K562 (cell line): Measurements from ENCODE around the gene ARHGAP42. TPM values are rescaled to one million over a fixed set of nuclear protein-coding genes. Genes with fewer than 3 reads are reported as not detected.
A peak's percentile ranks its signal among the peaks of the same experiment; 100 is the strongest.

ENCODE experiments used
- ATAC-seq: fragments of 200-7000 bp; cut with Tn5 transposase; 3 replicates; pipeline ENCODE4 v1.9.1; 2020; ENCODE audit warnings: moderate library complexity
- BruUV-seq: library from RNA; stranded (reverse); fragments of 400-500 nt; replicated peaks from 2 replicates; lab custom pipeline; 2021; lab: Mats Ljungman, UMichigan
- CTCF ChIA-PET: fragments of 300-600 bp; formaldehyde crosslinking; extraction: SDS; loops from one replicate; lab custom pipeline; 2021; ENCODE audit warnings: low intra/inter-chr PET ratio; lab: Yijun Ruan, JAX
- POLR2A ChIA-PET: fragments of 300-600, 350-650 bp; sonication (Branson Sonifier 250); formaldehyde crosslinking; extraction: SDS; loops from one replicate; lab custom pipeline; 2021; ENCODE audit warnings: antibody characterized with exemption, inconsistent platforms; lab: Yijun Ruan, JAX
- DNase-seq, 4 experiments: peaks; one replicate each; pipeline versions ENCODE4 v3.0.0 to v3.0.0-alpha.2; 2011 to 2018; ENCODE audit warnings: low spot score in 3 of 4, mixed read lengths in 3 of 4; ENCODE audit errors: extremely low read depth in 1 of 4
- FAIRE-seq: peaks from 2 replicates; lab custom pipeline; 2011; peaks lifted over from hg19 to GRCh38; lab: Jason Lieb, UNC
- H2AFZ ChIP-seq: 2 replicates; pipeline ENCODE4 v1.6.0; 2011; ENCODE audit warnings: low read depth, low read length, control low read depth, inconsistent platforms
- H3K27ac ChIP-seq: fragments of 200-600 bp; 3 replicates; pipeline ENCODE4 v1.8.0; 2011; ENCODE audit warnings: low read depth, mild to moderate bottlenecking, control low read depth, inconsistent platforms, low read length, moderate library complexity, mixed read lengths; ENCODE audit errors: extremely low read depth
- H3K27me3 ChIP-seq, 2 experiments: fragments of 300-600 bp in 1 of 2; 2 replicates in 1 of 2; 3 replicates in 1 of 2; pipeline versions ENCODE4 v1.6.0 to v1.8.0; 2011; ENCODE audit warnings: inconsistent platforms in 2 of 2, low read length in 2 of 2, mild to moderate bottlenecking in 1 of 2, mixed read lengths in 1 of 2, moderate library complexity in 1 of 2; ENCODE audit not compliant: control insufficient read depth in 2 of 2, insufficient read depth in 2 of 2
- H3K36me3 ChIP-seq: fragments of 300-600 bp; 3 replicates; pipeline ENCODE4 v1.8.0; 2011; ENCODE audit warnings: mild to moderate bottlenecking, low read length, inconsistent platforms; ENCODE audit not compliant: control insufficient read depth, insufficient read depth
- H3K4me1 ChIP-seq, 2 experiments: fragments of 200-600 bp in 1 of 2; replicated peaks in 1 of 2; 2 replicates in 1 of 2; 3 replicates in 1 of 2; pipeline versions ENCODE4 v1.5.1 to v1.8.0; 2011; ENCODE audit warnings: inconsistent platforms in 2 of 2, low read length in 2 of 2, mild to moderate bottlenecking in 1 of 2, mixed read lengths in 1 of 2, moderate library complexity in 1 of 2; ENCODE audit not compliant: control insufficient read depth in 2 of 2, insufficient read depth in 2 of 2
- H3K4me2 ChIP-seq: 2 replicates; pipeline ENCODE4 v1.6.1; 2011; ENCODE audit warnings: low read length, control low read depth, inconsistent platforms, mixed read lengths; ENCODE audit not compliant: insufficient read depth
- H3K4me3 ChIP-seq: fragments of 200-600 bp; sonication (generic), shearing (Covaris generic); 2 replicates; pipeline ENCODE4 v1.5.1; 2016; ENCODE audit warnings: control low read depth, inconsistent platforms
- H3K79me2 ChIP-seq: fragments of 200-600 bp; 3 replicates; pipeline ENCODE4 v1.8.0; 2011; ENCODE audit warnings: low read length, inconsistent platforms; ENCODE audit not compliant: control insufficient read depth, insufficient read depth
- H3K9ac ChIP-seq, 2 experiments: 2 replicates each; pipeline versions ENCODE4 v1.6.0 to v1.6.1; 2011; ENCODE audit warnings: low read depth in 2 of 2, low read length in 2 of 2, control low read depth in 1 of 2, inconsistent platforms in 1 of 2, mild to moderate bottlenecking in 1 of 2, mixed read lengths in 1 of 2; ENCODE audit not compliant: insufficient read depth in 1 of 2
- H3K9me1 ChIP-seq: one replicate; pipeline ENCODE4 v1.6.0; 2011; ENCODE audit warnings: inconsistent platforms, mild to moderate bottlenecking, low read length, moderate library complexity; ENCODE audit not compliant: control insufficient read depth, insufficient read depth
- H3K9me3 ChIP-seq: replicated peaks from 2 replicates; pipeline ENCODE4 v1.5.1; 2011; ENCODE audit warnings: low read depth, low read length, inconsistent platforms; ENCODE audit not compliant: control insufficient read depth, insufficient read depth
- H4K20me1 ChIP-seq: replicated peaks from 2 replicates; pipeline ENCODE4 v1.6.1; 2011; ENCODE audit warnings: low read length, inconsistent platforms, mixed read lengths; ENCODE audit not compliant: control insufficient read depth, insufficient read depth
- EP300 ChIP-seq: IDR thresholded peaks from 2 replicates; pipeline ENCODE4 v1.6.1; 2012; ENCODE audit warnings: low read length, improper control_type of control experiment
- TAF1 ChIP-seq: IDR thresholded peaks from 2 replicates; pipeline ENCODE4 v1.6.1; 2011; ENCODE audit warnings: mild to moderate bottlenecking, low read length, moderate library complexity; ENCODE audit not compliant: insufficient read depth, control insufficient read depth, severe bottlenecking; ENCODE audit errors: extremely low read depth
- ZC3H8 ChIP-seq: fragments of 450-650 bp; IDR thresholded peaks from 2 replicates; pipeline ENCODE4 v1.6.1; 2017
- ZSCAN29 ChIP-seq: fragments of 450-650 bp; IDR thresholded peaks from 2 replicates; pipeline ENCODE4 v1.6.1; 2017
- WGBS: fragments of 100-300 bp; shearing (Covaris generic); methylation state at CpG from one replicate; pipeline ENCODE4 v1.1.6; 2016; ENCODE audit warnings: low coverage, mixed read lengths; ENCODE audit not compliant: insufficient coverage; ENCODE audit errors: missing lambda C conversion rate; 5-methylcytosine and 5-hydroxymethylcytosine counted together
- in situ Hi-C: fragments of 300-500 bp; cut with MboI; formaldehyde crosslinking; loops from 4 replicates; pipeline ENCODE4 v1.15.0; 2018; ENCODE audit warnings: inconsistent platforms, mixed read lengths
- intact Hi-C: fragments of 100-400 bp; cut with micrococcal nuclease; formaldehyde crosslinking; loops from 2 replicates; pipeline ENCODE4 v1.14.2; 2022
- polyA plus RNA-seq, 8 experiments: library from polyadenylated mRNA; depleted of rRNA in 4 of 8; stranded (reverse) in 5 of 8; unstranded in 3 of 8; fragments of >200 nt; fragmentation: Nextera tagmentation in 2 of 8; fragmentation: Illumina TruSeq in 1 of 8; extraction: Ambion mirVana in 2 of 8; extraction: Trizol in 1 of 8; gene quantifications; 2 replicates each; pipeline versions ENCODE4 v1.2.1 to v1.2.3, GENCODE V29; 2011 to 2014; ENCODE audit warnings: inconsistent platforms in 1 of 8, missing spikeins in 1 of 8
- total RNA-seq, 7 experiments: library from RNA; depleted of rRNA in 6 of 7; stranded (reverse); fragments of >200 nt in 6 of 7; fragmentation: Illumina TruSeq in 2 of 7; extraction: Trizol in 2 of 7; gene quantifications; 2 replicates each; pipeline versions ENCODE4 v1.2.1 to v1.2.3, GENCODE V29; 2011 to 2021; ENCODE audit warnings: low replicate concordance in 1 of 7
- TF ChIP-seq, protein P1 (sequence below): sonication (generic); formaldehyde crosslinking; IDR thresholded peaks from 2 replicates; pipeline ENCODE4 v1.5.0; 2020; ENCODE audit warnings: missing genetic modification reagents

ARHGAP42 gene
- total and polyA plus RNA-seq, 9 of the 15 experiments (the other 6 are each of a cell fraction or from before 2014, with no cell fraction given), result 0.95 to 6.1 (median 2.4) TPM

DNA sequence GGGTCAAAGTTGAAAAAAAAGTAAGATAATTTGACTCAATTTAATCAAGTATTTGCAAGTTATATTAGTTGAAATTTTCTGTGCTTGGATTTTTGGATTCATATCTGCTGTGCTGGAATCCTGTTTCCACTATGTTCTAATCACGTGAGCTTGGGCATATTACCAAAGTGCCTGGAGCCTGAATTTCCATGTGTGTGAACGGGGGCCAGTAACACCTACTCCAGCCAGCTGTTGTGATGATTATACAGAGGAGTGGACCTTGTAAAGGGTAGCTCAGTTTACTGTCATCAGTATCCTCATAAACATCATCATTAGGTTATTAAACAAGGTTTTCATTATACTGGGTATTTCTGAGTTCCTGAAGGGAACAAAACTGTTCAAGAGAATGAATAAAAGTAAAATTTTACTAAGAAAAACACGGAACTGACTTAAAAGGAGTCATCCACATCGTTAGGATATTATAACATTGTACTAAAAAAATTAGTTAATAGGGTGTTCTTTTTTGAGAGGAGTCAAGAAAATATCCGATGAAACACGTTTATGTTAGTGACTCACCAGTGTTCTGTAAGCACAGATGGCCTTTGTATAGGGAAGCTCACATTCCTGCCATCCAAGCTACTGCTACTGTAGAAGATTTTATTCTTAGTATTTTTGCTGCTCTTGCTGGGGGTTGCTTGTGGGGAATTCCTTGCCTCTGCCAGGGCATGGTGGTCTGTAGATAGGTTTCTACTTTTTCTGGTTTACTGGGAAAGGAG is 144.1 kb downstream of the ARHGAP42 start:
- FAIRE-seq (no peak), DNase-seq (no peak), ATAC-seq (no peak)
- Histone ChIP-seq H3K79me2 (no peaks in the 10 kb centered on the region), H3K27me3 (no peaks in the 10 kb centered on the region), H3K4me2 (no peak overlapping the region), H3K36me3 (no peaks in the 10 kb centered on the region), H3K9me3 (no peaks in the 10 kb centered on the region), H3K4me3 (no peak overlapping the region), H3K27ac (no peak overlapping the region), H3K9ac (no peak overlapping the region), H3K4me1 (no peaks in the 10 kb centered on the region; a peak in 1 of 5 replicates), H4K20me1 (no peaks in the 10 kb centered on the region), H2AFZ (no peak overlapping the region), H3K9me1 (no peaks in the 10 kb centered on the region)
- CTCF ChIA-PET, result no interaction called here
- WGBS, result 14% methylated on average over 6 of the region's 6 CpGs
- in situ Hi-C loops, result no loop called here
- TF ChIP-seq, protein P1, sequence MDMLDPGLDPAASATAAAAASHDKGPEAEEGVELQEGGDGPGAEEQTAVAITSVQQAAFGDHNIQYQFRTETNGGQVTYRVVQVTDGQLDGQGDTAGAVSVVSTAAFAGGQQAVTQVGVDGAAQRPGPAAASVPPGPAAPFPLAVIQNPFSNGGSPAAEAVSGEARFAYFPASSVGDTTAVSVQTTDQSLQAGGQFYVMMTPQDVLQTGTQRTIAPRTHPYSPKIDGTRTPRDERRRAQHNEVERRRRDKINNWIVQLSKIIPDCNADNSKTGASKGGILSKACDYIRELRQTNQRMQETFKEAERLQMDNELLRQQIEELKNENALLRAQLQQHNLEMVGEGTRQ (CRISPR knock-in tag), result 0 out of 2 replicates have a peak, but pooled peaks have one; percentile 3
- TF ChIP-seq ZC3H8, result no peak
- TF ChIP-seq TAF1, result no peak
- no peak for TF ChIP-seq ZSCAN29
- TF ChIP-seq EP300, result no peak
- intact Hi-C loops, result no loop called here
- no TSS peak for BruUV-seq
- POLR2A ChIA-PET, result no interaction called here
